GM19099 (cell line): Measurements from ENCODE around the gene NT5C2.

Experiments used
- POLR2A ChIP-seq: IDR thresholded peaks from 3 replicates; pipeline ENCODE4 v1.6.1; 2011; ENCODE audit warnings: low read depth; ENCODE audit not compliant: insufficient read length; ENCODE audit errors: extremely low read depth

Gene NT5C2

DNA sequence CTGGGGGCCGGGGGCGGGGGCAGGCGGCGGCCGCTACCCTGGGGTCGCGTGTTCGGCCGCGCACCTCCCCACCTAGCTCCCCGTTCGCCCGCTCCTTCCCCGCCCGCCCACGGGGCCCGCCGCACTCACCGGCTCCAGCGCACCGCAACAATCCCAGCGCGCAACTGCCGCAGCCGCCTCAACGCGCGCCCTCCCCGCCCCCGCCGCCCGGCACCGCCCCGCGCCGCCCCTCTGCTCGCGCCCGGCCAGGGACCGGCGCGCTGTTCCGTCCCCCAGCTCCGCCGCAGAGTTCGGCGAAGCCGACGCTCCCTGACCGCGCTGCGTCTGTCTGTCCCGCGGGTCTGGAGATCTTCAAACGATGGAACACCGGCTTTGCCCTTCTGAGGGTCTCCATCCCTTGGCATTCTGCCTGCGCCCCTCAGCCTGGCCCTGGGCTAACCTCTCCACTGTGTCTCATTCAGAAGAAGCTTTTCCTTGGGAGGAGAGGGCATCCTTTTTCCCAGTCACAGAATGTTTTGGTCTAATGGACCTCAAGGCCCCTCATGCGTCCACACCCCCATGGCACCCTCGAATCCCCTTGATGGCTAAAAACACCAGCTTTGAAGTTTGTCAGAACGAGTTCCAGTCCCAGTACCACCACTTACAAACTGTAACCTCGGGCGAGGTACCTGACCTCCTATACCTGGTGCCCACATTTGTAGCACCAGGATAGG, at the start of gene NT5C2:
NT5C2 (minus strand) TSS at position 166 of the 713 bp plus-strand sequence. CDS start 18,314 bp downstream, outside the sequence.
- peak; percentile 51 for TF ChIP-seq POLR2A

GRCh38 chr10:103241262-103242011, 48.4 kb upstream of the NT5C2 start:
- no peak for TF ChIP-seq POLR2A

- TF ChIP-seq POLR2A, result no peak
Measured at GRCh38 chr10:103238506-103239252, 45.6 kb upstream of the NT5C2 start.

- TF ChIP-seq POLR2A, result no peak
Measured at GRCh38 chr10:103235775-103236174, 42.7 kb upstream of the NT5C2 start.

- TF ChIP-seq POLR2A, result no peak
Measured at GRCh38 chr10:103232772-103233488, 39.9 kb upstream of the NT5C2 start.

DNA sequence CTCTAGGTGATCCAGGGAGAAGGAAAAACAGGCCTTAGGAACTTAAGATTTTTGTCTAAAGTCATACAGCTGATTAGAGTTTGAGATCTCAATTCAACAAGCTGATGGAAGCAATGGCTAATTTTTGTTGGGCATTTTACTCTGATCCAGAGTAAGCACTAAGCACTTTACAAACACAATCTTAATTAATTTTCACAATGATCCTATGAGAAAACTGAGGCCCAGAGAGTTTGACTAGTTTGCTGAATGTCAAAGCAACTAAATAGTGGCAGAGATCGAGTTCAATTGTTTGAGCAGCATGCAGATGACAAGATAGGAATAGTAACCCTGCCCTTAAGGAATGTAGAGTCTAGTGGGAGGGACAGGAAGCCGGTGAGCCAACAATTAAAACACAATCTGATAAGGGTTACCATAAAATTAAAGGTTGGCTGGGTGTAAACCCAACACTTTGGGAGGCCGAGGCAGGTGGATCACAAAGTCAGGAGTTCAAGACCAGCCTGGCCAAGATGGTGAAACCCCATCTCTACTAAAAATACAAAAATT, 39.1 kb upstream of the NT5C2 start:
- TF ChIP-seq POLR2A, result no peak

- no peak for TF ChIP-seq POLR2A
Measured at GRCh38 chr10:103231047-103231551, 38.0 kb upstream of the NT5C2 start.

DNA sequence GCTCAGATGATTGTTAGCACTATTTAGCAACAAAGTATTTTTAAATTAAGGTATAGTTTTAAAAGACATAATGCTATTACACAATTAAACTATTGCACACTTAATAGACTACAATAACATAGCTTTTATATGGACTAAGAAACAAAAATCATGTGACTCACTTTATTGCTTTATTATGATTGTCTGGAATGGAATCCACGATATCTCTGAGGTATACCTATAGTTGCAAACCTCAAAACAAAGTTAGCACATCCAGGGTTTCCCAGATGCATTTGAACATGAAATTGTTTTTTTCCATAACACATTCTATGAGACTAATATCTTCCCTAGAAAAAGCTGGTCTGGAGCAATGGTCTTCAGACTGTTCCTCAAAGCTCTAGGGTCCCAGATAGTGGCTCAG, 34.3 kb upstream of the NT5C2 start:
- TF ChIP-seq POLR2A, result no peak

- TF ChIP-seq POLR2A, result no peak
Measured at GRCh38 chr10:103225939-103226338, 32.9 kb upstream of the NT5C2 start.

DNA sequence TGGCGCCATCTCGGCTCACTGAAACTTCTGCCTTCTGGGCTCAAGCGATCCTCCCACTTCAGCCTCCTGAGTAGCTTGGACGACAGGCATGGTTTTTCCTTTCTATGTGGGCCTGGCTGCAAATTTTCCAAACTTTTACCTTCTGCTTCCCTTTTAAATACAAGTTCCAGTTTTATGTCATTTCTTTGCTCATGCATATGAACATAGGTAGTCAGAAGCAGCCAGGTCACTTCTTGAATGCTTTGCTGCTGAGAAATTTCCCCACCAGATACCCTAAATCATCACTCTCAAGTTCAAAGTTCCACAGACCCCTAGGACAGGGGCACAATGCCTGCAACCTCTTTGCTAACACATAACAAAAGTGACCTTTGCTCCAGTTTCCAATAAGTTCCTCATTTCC, 31.1 kb upstream of the NT5C2 start:
- TF ChIP-seq POLR2A, result no peak

GRCh38 chr10:103215601-103216000, 22.5 kb upstream of the NT5C2 start:
- TF ChIP-seq POLR2A, result no peak

- TF ChIP-seq POLR2A, result no peak
Measured at GRCh38 chr10:103207141-103207540, 14.1 kb upstream of the NT5C2 start.

DNA sequence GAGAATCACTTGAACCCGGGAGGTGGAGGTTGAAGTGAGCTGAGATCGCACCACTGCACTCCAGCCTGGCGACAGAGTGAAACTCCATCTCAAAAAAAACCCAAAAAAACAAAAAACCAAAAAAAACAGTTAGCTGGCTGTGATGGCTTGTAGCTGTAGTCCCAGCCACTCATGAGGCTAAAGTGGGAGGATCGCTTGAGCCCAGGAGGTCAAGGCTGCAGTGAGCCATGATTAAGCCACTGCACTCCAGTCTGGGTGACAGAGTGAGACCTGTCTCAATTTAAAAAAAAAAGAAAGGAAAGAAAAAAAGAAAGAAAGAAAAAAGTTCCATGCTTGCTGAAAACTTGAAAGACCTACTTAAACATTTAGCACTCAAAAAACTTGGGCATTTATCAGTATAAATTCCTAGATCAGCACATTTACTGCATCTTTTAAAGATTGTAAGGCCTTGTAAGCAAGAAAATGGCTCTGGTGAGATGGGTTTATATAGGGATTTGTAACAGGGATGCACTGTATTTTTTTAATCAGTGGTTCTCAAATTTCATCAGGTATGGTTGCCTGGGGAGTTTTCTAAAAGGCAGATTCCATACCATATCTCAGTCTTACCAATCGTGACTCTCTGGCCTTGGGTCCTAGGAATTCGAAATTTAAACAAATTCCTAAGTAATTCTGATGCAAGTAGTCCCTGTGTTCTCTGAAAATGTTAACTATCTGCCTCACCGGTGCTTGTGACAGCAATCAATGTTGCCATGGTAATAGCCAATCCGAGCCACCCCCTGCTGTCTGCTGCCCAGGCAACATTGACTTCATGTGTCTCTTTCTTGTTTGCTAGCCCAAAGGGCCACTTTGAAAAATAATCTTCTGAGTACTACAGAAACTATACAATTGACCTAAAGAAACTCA, 11.5 kb upstream of the NT5C2 start:
- no peak for TF ChIP-seq POLR2A
